Measurements from ENCODE around the gene AFAP1L2. TPM values are rescaled to one million over a fixed set of nuclear protein-coding genes. Genes with fewer than 3 reads are reported as not detected.

AFAP1L2 gene
- polyA plus RNA-seq, 6 donors from 2014 or later = 1.9 to 4.3 (median 3.3) TPM; not detected in 1

DNA sequence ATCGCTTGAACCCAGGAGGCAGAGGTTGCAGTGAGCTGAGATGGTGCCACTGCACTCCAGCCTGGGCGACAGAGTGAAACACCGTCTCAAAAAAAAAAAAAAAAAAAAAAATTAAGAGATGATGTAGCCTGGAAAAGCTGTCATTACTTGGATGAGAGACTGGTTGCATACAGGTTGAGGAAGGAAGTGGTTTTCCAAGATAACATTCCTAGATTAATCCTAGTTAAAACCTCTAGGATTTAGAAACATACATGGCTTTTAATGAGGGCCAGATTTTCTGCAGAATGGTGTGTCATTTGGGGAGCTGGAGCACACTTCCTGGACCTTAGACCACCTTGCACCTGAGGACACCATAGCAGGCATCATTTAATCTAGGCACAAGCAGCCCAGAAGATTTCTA lies 147.5 kb downstream of the AFAP1L2 start:
- ATAC-seq (ENCODE audit: low read depth in 2 of 2) = no peak
- no peaks in the 10 kb centered on the region for H3K36me3 Mint-ChIP-seq
- no peak overlapping the region for H3K27ac Mint-ChIP-seq
- no peak for DNase-seq
- peaks cover 0 to 2% (median 0%) of the 10 kb centered on the region in 7 donors for H3K9me3 Mint-ChIP-seq
- H3K27me3 Mint-ChIP-seq = peaks cover 0 to 20% (median 0%) of the 10 kb centered on the region in 3 donors
- H3K4me3 Mint-ChIP-seq = no peak overlapping the region
- peaks cover 3 to 14% (median 10%) of the 10 kb centered on the region in 3 donors for H3K4me1 Mint-ChIP-seq

DNA sequence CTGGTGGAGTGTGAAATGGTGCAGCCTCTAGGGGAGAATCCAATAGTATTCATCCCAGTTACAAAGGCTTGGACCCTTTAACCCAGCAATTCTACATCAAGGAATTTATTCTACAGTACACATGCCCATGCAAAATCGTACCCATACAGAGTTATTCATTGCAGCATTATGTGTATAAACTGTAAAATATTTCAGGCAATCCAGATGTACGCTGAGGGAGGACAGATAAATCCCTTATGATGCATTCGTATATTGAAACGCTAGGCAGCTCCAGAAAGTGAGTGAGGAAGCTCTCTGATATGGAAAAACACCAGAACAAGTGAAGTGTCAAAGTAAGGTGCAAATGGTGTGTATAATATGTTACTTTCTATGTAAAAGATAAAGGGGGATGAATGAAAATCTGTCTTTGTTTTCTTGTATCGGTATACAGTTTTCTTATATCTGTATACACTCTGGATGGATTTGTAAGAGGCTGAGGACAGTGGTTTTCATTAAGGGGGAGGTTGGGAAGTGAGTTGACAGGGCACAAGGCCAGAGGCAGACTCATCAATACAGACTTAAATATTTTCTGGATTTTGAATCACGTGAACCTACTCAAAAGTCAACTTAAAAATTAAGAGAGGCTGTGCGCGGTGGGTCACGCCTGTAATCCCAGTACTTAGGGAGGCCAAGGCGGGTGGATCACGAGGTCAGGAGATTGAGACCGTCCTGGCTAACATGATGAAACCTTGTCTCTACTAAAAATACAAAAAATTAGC lies 148.1 kb downstream of the AFAP1L2 start:
- H3K9me3 Mint-ChIP-seq = peaks cover 0 to 2% (median 0%) of the 10 kb centered on the region in 7 donors
- ATAC-seq (ENCODE audit: low read depth in 2 of 2) = no peak

DNA sequence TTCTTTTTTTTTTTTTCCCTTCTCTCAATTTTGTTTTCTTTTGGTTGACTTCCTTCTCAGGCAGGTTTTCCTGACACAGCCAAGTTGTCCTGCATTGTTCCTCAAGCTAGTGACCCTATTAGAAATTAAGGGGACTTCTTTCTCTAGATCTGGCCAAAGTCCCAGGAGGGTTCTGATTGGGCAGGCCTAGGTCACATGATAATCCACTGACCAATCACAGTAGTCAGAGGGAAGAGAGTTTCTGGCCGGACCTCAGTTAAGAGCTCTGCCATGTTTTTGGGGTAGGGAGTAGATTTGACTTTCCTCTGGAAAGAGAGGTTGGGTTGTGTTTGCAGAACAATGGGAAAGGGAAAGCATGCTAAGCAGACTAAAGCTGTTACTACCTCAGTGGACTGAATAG lies 149.1 kb downstream of the AFAP1L2 start:
- H3K36me3 Mint-ChIP-seq = no peaks in the 10 kb centered on the region
- DNase-seq (no peak), ATAC-seq (ENCODE audit: low read depth in 2 of 2) (no peak)
- H3K4me1 Mint-ChIP-seq = peaks cover 3 to 14% (median 10%) of the 10 kb centered on the region in 3 donors
- no peak overlapping the region for H3K4me3 Mint-ChIP-seq
- peaks cover 0 to 2% (median 0%) of the 10 kb centered on the region in 7 donors for H3K9me3 Mint-ChIP-seq
- peaks cover 0 to 21% (median 0%) of the 10 kb centered on the region in 3 donors for H3K27me3 Mint-ChIP-seq
- no peak overlapping the region for H3K27ac Mint-ChIP-seq

More for the DNA sequence above, 148.1 kb downstream of the AFAP1L2 start:
- no peak for DNase-seq
- Mint-ChIP-seq H3K27ac (no peak overlapping the region), H3K4me3 (no peak overlapping the region), H3K27me3 (peaks cover 0 to 21% (median 0%) of the 10 kb centered on the region in 3 donors), H3K36me3 (no peaks in the 10 kb centered on the region), H3K4me1 (peaks cover 3 to 14% (median 10%) of the 10 kb centered on the region in 3 donors)

DNA sequence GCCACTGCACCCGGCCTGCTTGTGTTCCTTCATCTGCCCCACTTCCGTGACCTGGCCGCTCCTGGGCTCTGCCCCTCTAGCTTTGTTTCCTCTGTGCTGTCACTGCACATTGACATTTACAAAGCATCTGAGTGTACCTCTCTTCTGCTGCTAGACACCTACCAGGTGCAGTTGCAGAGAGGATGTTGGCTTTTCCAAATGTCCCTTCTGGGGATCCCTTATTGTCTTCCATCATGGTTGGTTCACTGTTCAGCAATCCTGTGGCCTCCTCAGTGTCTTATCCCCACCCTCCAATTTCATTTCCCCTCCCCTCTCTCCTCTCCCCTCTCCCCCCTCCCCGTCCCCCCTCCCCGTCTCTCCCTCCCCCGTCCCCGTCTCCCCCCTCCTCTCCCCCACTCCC lies 151.4 kb downstream of the AFAP1L2 start:
- Mint-ChIP-seq H3K27me3 (peaks cover 0 to 21% (median 4%) of the 10 kb centered on the region in 3 donors), H3K36me3 (no peaks in the 10 kb centered on the region), H3K9me3 (peaks cover 0 to 2% (median 1%) of the 10 kb centered on the region in 7 donors), H3K4me1 (peaks cover 3 to 14% (median 10%) of the 10 kb centered on the region in 3 donors), H3K27ac (peak overlapping the region in 1 of 6 donors; percentile 24), H3K4me3 (no peak overlapping the region)
- DNase-seq (no peak), ATAC-seq (ENCODE audit: low read depth in 2 of 2) (no peak)

DNA sequence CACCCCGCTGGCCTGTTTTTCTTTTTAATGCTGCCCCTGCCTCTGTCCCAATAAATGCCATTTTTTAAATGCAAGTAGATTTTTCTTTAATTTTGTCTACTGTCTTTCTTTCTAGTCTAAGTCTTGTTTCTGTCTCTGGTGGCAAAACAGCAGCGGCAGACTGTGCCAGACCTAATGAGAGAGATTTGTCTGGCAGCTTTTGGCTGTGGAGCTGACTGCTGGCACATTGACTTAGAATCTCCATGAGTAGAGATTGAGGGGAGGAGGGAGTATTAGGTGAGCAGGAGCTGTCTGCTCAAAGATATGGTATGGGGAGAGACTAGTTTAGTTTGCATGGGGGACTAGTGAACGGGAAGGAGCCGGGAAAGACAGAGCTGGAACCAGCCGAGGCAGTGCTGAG lies 152.2 kb downstream of the AFAP1L2 start:
- peaks cover 0 to 21% (median 4%) of the 10 kb centered on the region in 3 donors for H3K27me3 Mint-ChIP-seq
- no peaks in the 10 kb centered on the region for H3K36me3 Mint-ChIP-seq
- H3K27ac Mint-ChIP-seq = peak overlapping the region in 1 of 6 donors; percentile 0
- H3K4me1 Mint-ChIP-seq = peaks cover 3 to 14% (median 10%) of the 10 kb centered on the region in 3 donors
- no peak for ATAC-seq (ENCODE audit: low read depth in 2 of 2)
- H3K9me3 Mint-ChIP-seq = peaks cover 0 to 2% (median 1%) of the 10 kb centered on the region in 7 donors
- no peak for DNase-seq
- H3K4me3 Mint-ChIP-seq = no peak overlapping the region

DNA sequence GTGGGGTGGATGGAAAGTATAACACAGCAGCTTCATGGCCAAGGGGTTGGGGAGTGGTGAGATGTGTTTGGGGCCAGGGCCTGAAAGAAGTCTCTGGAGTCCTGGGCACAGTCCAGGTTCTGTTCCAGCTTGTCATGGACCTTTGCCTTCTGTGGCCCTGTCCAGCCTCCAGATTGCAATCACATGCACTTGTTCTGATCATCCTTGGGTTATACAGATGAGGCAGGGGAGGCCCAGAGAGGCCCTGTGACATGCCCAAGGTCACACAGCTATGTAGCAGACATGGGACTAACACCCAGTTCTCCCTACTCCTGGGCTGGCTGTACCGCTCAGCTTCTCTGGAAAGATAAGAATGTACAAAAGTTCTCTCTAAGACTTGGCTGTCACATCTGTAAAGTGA lies 153.6 kb downstream of the AFAP1L2 start:
- peak overlapping the region in 1 of 6 donors; percentile 39 for H3K27ac Mint-ChIP-seq

DNA sequence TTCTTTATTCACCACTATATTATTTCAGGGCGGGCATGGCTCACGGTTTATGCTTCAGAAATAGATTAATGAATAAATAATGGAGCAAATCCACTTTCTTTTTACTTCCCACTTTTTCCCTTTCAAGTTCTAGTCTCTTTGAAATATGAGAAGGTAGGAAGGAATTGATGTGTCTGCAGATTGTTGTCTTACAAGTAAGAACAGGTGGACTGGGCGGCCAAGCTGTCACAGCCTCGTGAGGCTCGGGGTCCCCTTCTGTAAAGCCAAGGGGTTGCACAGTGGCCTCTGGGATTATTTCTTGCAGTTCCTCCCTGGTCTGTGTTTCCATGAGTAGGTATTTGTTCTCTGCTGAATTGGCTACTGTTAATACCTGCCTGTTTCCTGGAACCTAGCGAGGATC lies 154.1 kb downstream of the AFAP1L2 start:
- no peak overlapping the region for H3K27ac Mint-ChIP-seq
- H3K9me3 Mint-ChIP-seq = peaks cover 0 to 2% (median 1%) of the 10 kb centered on the region in 7 donors
- no peaks in the 10 kb centered on the region for H3K36me3 Mint-ChIP-seq
- DNase-seq = no peak
- ATAC-seq (ENCODE audit: low read depth in 2 of 2) = no peak
- H3K4me3 Mint-ChIP-seq = no peak overlapping the region
- H3K27me3 Mint-ChIP-seq = peaks cover 0 to 21% (median 9%) of the 10 kb centered on the region in 3 donors
- H3K4me1 Mint-ChIP-seq = peaks cover 3 to 6% (median 3%) of the 10 kb centered on the region in 3 donors

More for the DNA sequence above, 153.6 kb downstream of the AFAP1L2 start:
- H3K4me3 Mint-ChIP-seq = no peak overlapping the region
- DNase-seq (no peak), ATAC-seq (ENCODE audit: low read depth in 2 of 2) (no peak)
- peaks cover 0 to 2% (median 1%) of the 10 kb centered on the region in 7 donors for H3K9me3 Mint-ChIP-seq
- peaks cover 0 to 21% (median 6%) of the 10 kb centered on the region in 3 donors for H3K27me3 Mint-ChIP-seq
- peaks cover 3 to 11% (median 8%) of the 10 kb centered on the region in 3 donors for H3K4me1 Mint-ChIP-seq
- no peaks in the 10 kb centered on the region for H3K36me3 Mint-ChIP-seq

DNA sequence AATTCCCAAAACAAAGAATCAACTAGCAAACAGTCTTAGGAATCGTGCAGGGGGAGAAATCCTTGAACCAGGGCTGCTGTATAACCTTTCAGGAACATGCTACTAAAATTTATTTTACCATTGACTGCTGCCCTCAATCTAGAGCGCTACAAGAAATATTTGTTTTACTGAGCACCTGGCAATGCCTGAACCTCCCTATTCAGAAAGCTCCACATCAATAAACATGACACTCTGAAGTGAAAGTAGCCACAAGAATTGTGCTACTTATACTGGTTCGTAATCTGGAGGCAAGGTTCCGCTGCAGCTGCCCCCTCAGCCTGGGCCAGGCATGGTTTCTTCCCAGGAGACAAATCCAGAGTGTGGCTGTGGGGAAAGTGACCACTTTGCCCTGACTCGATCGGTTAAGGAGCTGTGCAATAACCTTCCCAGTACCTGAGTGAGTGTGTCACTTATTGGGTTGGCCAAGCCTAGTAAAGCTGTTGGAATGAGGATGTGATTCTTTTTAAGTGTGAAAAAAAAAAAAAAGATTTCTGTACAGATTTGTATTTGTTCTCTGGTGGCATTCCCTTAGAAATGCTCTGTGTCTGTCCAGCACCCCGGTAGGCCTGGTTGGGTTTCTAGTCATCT lies 157.5 kb downstream of the AFAP1L2 start:
- Mint-ChIP-seq H3K27me3 (peaks cover 20 to 25% (median 24%) of the 10 kb centered on the region in 3 donors), H3K4me3 (peak overlapping the region in 1 of 8 donors; percentile 44)

DNA sequence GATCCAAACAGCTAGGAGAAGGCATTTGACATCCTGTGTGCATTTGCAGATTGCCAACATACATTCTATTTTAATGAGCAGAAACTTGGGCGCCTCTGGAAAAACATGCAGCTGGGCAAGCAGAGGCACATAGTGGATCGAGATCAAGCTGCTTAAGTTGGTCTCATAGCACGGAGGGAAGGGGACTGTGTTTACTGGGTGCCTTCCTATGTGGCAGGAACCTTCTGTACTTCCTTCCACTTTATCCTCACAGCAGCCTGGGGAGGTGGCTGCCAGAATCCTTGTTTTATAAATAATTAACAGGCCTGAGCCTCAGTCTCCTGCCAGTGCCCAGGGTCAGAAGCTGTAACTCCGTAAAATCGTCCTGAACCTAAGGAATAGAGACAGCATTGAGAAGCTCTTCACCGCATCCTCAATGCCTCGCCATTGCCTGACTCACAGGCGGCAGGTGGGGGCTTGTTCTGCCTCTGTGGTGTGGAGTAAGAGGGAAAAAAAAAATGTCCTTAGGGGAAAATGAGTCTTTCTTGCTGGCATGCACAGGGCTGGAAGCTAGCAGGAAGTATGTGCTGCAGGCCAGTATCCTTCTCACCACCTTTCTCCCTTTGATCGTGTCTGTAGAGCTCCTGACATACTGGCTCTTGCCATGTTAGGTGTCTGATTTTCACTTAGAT lies 159.0 kb downstream of the AFAP1L2 start:
- peak overlapping the region in 1 of 6 donors; percentile 49 for H3K27ac Mint-ChIP-seq
- H3K27me3 Mint-ChIP-seq = peaks cover 32 to 38% (median 37%) of the 10 kb centered on the region in 3 donors
- H3K36me3 Mint-ChIP-seq = no peaks in the 10 kb centered on the region
- ATAC-seq (ENCODE audit: low read depth in 2 of 2) (no peak), DNase-seq (no peak)
- H3K4me1 Mint-ChIP-seq = no peaks in the 10 kb centered on the region
- peaks cover 0 to 2% (median 0%) of the 10 kb centered on the region in 7 donors for H3K9me3 Mint-ChIP-seq
- H3K4me3 Mint-ChIP-seq = no peak overlapping the region

More for the DNA sequence above, 157.5 kb downstream of the AFAP1L2 start:
- ATAC-seq (ENCODE audit: low read depth in 2 of 2) (no peak), DNase-seq (no peak)
- Mint-ChIP-seq H3K36me3 (no peaks in the 10 kb centered on the region), H3K9me3 (peaks cover 0 to 2% (median 0%) of the 10 kb centered on the region in 7 donors), H3K27ac (peak overlapping the region in 1 of 6 donors; percentile 69), H3K4me1 (no peaks in the 10 kb centered on the region)

Other genes with a start within 250 kb of the AFAP1L2 start
- 10 to 100 TPM; 18.1 to 27.5 (median 21.2) TPM for gene CCDC186, start 230.3 kb downstream of the AFAP1L2 start, polyA plus RNA-seq (ENCODE audit: low read depth in 6 of 6)
- gene TDRD1, start 225.1 kb downstream of the AFAP1L2 start, polyA plus RNA-seq (ENCODE audit: low read depth in 6 of 6) = under 1 TPM in 1 of 6 donors, not detected in 5; 0.75 TPM
- not detected for gene VWA2, start 165.2 kb downstream of the AFAP1L2 start, polyA plus RNA-seq (ENCODE audit: low read depth in 6 of 6)